HFF-Myc (cell line): ENCODE measurements around the gene ARMH2.

Experiments
- DNase-seq: peaks from one replicate; pipeline ENCODE4 v3.0.0-alpha.2; 2011; ENCODE audit warnings: low read depth; ENCODE audit errors: extremely low read depth
- H3K4me3 ChIP-seq: replicated peaks from 2 replicates; pipeline ENCODE4 v1.5.1; 2011; ENCODE audit warnings: low read depth, mild to moderate bottlenecking, control low read depth, low read length
- CTCF ChIP-seq: IDR thresholded peaks from 2 replicates; pipeline ENCODE4 v1.5.1; 2012; ENCODE audit warnings: mild to moderate bottlenecking, low read depth, low read length, control low read depth; ENCODE audit errors: missing control alignments

Gene ARMH2

GRCh38 chr6:24798740-24799540 lies at the start of gene ARMH2:
Gene ARMH2 (minus strand): TSS chr6:24798917. CDS start chr6:24798857, 60 bp downstream.
- no peak for TF ChIP-seq CTCF
- no peak within 1 kb of the TSS for H3K4me3 ChIP-seq
- DNase-seq: no peak

DNA sequence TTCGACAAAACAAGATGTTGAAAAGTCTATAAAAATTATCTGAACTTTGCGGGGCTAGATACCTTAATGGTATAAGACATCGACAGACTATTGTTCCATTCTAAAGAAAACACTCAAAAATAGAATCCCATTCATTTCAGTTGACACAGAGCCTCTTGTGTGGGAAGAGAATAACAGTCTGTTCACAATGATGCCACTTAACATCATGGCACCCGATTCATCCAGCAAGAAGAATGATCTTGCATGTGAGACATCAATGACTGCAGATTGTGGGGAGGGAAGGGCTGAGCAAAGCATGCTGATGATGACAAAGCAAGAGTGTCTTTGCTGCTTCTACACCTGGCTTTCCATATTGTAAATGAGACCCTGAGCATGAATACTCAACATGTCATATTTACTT lies 49.7 kb upstream of the ARMH2 start:
- TF ChIP-seq CTCF: no peak
- no peak overlapping the region for H3K4me3 ChIP-seq
- no peak for DNase-seq

DNA sequence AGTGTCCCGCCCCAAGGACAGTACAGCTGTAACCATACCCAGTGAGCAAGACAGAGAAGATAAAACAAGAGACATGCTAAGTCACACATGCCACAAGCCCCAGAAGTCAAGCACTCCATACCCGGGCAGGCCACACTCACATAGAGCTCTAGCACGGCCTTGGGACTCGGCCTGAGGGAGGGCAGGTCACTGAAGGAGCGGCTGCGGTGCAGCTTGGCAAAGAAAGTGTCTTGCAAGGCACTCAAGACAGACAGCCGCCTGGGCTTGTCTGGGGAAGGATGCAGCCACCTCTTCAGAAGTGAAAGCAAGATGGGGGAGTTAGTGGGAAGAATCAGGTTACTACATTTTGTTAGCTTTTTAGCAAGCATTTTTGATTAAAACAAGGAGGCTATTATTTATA lies 48.7 kb upstream of the ARMH2 start:
- no peak for TF ChIP-seq CTCF
- no peak for DNase-seq

GRCh38 chr6:24845578-24845977 lies 46.9 kb upstream of the ARMH2 start:
- no peak for TF ChIP-seq CTCF
- no peak for DNase-seq
- no peak overlapping the region for H3K4me3 ChIP-seq

More for the DNA sequence above, 48.7 kb upstream of the ARMH2 start:
- no peak overlapping the region for H3K4me3 ChIP-seq

- no peak for TF ChIP-seq CTCF
- H3K4me3 ChIP-seq: no peak overlapping the region
- DNase-seq: no peak
These were observed 46.2 kb upstream of the ARMH2 start for GRCh38 chr6:24844903-24845302.

- no peak for TF ChIP-seq CTCF
- DNase-seq: no peak
- H3K4me3 ChIP-seq: no peak overlapping the region
These were observed 45.3 kb upstream of the ARMH2 start for GRCh38 chr6:24844061-24844460.
